M059J (cell line): ENCODE measurements around the gene RIT1. TPM values are rescaled to one million over a fixed set of nuclear protein-coding genes. Genes with fewer than 3 reads are reported as not detected.
"Not testable (repeated sequence)": the region's sequence is repeated elsewhere in the genome, so short reads cannot be mapped to it uniquely, and the experiment has no call there.

ENCODE experiments used
- DNase-seq: peaks from one replicate; pipeline ENCODE4 v3.0.0-alpha.2; 2012; ENCODE audit warnings: low read depth
- total RNA-seq: library from RNA; depleted of rRNA; stranded (reverse); fragments of >200 nt; shearing (Covaris generic); gene quantifications from 2 replicates; pipeline ENCODE4 v1.2.3, GENCODE V29; 2014

The RIT1 gene
- total RNA-seq, 1 experiment from 2014 or later = 64.3 TPM

- no peak for DNase-seq
These were observed 22.5 kb upstream of the RIT1 start for GRCh38 chr1:155933591-155934096.

GRCh38 chr1:155932487-155932886 lies 21.3 kb upstream of the RIT1 start:
- no peak for DNase-seq

GRCh38 chr1:155932081-155932480 lies 20.9 kb upstream of the RIT1 start:
- peak; percentile 25 for DNase-seq

GRCh38 chr1:155931332-155932038 lies 20.3 kb upstream of the RIT1 start:
- DNase-seq = no peak

- DNase-seq = not testable (repeated sequence)
These were observed 19.6 kb upstream of the RIT1 start for GRCh38 chr1:155930725-155931124.

- DNase-seq = no peak
These were observed 17.9 kb upstream of the RIT1 start for GRCh38 chr1:155929057-155929456.

- DNase-seq = no peak
These were observed 14.4 kb upstream of the RIT1 start for GRCh38 chr1:155925506-155925905.

- no peak for DNase-seq
These were observed 9.6 kb upstream of the RIT1 start for GRCh38 chr1:155920717-155921116.

GRCh38 chr1:155919801-155920200 lies 8.7 kb upstream of the RIT1 start:
- no peak for DNase-seq

GRCh38 chr1:155918660-155919059 lies 7.5 kb upstream of the RIT1 start:
- no peak for DNase-seq

- peak; percentile 69 for DNase-seq
These were observed 3.0 kb upstream of the RIT1 start for GRCh38 chr1:155913969-155914757.

GRCh38 chr1:155912056-155912536 lies 947 bp upstream of the RIT1 start:
- peak; percentile 31 for DNase-seq

- DNase-seq = peak; percentile 65
These were observed 478 bp downstream of the RIT1 start for GRCh38 chr1:155910621-155911121.

GRCh38 chr1:155909894-155910293 lies 1.3 kb downstream of the RIT1 start:
- DNase-seq = peak; percentile 43

- DNase-seq = no peak
These were observed 6.9 kb downstream of the RIT1 start for GRCh38 chr1:155904261-155904660.

GRCh38 chr1:155900161-155900560 lies 11.0 kb downstream of the RIT1 start:
- no peak for DNase-seq

GRCh38 chr1:155899683-155900082 lies 11.5 kb downstream of the RIT1 start:
- DNase-seq = no peak

- DNase-seq = no peak
These were observed 12.3 kb downstream of the RIT1 start for GRCh38 chr1:155898888-155899287.

- no peak for DNase-seq
These were observed 13.4 kb downstream of the RIT1 start for GRCh38 chr1:155897746-155898145.

GRCh38 chr1:155896476-155896875 lies 14.7 kb downstream of the RIT1 start:
- DNase-seq = peak; percentile 22

GRCh38 chr1:155895617-155896016 lies 15.5 kb downstream of the RIT1 start:
- not testable (repeated sequence) for DNase-seq

GRCh38 chr1:155893389-155894142 lies 17.6 kb downstream of the RIT1 start:
- DNase-seq = peak; percentile 94
